ENCODE results near the gene ROBO2.

Gene ROBO2

DNA sequence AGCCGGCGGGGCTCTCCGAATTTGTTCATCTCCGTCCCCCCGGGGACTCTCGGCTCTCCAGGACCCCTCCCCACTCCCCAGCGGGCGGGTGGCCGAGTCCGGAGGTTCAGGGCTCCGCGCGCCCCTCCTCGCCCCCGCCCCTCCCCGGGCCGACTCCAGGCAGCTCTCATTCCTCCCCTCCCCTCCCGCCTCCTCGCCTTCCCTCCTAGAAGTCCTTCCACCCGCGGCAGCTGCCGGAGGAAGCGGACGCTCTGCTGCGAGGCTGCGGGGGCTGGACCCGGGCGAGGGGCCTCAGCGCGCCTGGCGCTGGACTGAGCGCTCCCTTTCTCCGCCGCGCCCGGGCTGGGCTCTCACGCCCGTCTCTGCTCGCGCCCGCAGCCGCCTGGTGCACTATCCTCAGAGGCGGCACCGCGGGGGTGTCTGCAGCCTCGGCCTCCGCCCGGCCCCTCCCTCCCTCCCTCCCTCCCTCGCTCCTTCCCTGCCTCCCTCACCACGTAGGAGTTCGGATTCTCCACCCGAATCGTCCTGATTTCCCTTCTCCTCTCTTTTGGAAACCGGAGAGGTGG lies at the start of gene ROBO2:
TSS of gene ROBO2 (plus strand) at position 494 of the 566 bp plus-strand sequence. CDS start 687 bp downstream, outside the sequence.
- peak within 1 kb of the TSS; percentile 63 for H3K27ac ChIP-seq
- no peak for TF ChIP-seq ZFX (IDR thresholded peaks at IDR 0.05; ENCODE audit: borderline replicate concordance)
- TF ChIP-seq CTCF (IDR thresholded peaks at IDR 0.05), result no peak

DNA sequence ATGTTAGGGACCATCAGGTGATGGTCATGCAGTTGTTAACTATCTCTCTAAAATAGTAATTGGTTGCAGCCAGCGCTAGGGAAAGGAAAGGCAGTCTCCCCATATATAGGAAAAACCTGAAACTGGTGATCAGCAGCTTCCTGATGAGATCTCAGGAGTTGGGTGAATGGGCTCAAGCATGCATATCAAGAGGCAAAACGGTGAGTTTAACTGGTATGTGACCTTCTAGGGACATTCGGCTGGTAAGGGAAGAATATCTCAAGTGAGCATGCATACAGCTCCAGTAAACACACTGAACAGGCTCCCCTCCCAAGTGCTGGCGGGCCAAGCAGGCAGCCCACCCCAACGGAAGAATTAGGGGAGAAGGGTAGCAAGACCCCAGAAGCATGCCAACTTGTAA lies 49.3 kb upstream of the ROBO2 start:
- H3K27ac ChIP-seq, result no peak overlapping the region
- TF ChIP-seq CTCF (IDR thresholded peaks at IDR 0.05) (no peak), ZFX (IDR thresholded peaks at IDR 0.05; ENCODE audit: borderline replicate concordance) (no peak)

DNA sequence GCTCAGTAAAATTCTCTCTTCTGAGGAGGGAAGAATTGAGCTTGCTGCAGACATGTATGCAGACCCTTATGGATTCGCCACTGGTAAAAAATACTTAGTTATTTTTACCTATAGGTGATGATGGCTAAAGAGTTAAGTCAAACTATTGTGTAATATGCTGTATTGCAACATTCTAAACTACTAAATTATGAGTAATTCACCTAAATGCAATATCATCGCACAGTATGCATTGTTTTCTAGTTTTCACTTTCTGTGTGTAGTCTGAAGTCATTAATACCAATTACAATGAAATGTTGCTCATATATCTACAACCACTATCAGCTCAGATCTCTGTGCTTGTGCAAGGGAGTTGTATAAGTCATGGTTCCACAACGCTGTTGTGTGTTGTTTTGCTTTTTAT lies 48.7 kb upstream of the ROBO2 start:
- no peak for TF ChIP-seq CTCF (IDR thresholded peaks at IDR 0.05)
- TF ChIP-seq ZFX (IDR thresholded peaks at IDR 0.05; ENCODE audit: borderline replicate concordance), result no peak
- no peak overlapping the region for H3K27ac ChIP-seq

DNA sequence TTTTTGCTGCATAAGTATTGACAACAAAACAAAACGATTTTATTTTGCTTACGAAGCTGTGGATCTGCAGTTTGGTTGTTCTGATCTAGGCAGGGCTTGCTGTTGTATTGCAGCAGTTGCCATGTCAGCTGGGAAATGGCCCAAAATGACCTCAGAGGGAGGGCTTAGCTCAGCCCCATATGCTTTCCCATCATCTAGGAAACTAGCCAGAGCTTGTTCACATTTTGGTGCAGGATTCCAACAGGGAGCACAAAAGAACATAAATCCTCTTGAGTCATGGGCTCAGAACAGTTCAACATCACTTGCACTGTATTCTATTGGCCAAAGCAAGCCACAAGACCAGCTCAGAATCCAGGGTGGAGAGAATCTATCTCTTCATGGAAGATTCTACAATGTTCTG lies 42.2 kb upstream of the ROBO2 start:
- no peak overlapping the region for H3K27ac ChIP-seq
- TF ChIP-seq CTCF (IDR thresholded peaks at IDR 0.05) (no peak), ZFX (IDR thresholded peaks at IDR 0.05; ENCODE audit: borderline replicate concordance) (no peak)

- H3K27ac ChIP-seq, result no peak overlapping the region
- TF ChIP-seq ZFX (IDR thresholded peaks at IDR 0.05; ENCODE audit: borderline replicate concordance) (no peak), CTCF (IDR thresholded peaks at IDR 0.05) (no peak)
Observed at GRCh38 chr3:76998555-76998954, 41.3 kb upstream of the ROBO2 start.

DNA sequence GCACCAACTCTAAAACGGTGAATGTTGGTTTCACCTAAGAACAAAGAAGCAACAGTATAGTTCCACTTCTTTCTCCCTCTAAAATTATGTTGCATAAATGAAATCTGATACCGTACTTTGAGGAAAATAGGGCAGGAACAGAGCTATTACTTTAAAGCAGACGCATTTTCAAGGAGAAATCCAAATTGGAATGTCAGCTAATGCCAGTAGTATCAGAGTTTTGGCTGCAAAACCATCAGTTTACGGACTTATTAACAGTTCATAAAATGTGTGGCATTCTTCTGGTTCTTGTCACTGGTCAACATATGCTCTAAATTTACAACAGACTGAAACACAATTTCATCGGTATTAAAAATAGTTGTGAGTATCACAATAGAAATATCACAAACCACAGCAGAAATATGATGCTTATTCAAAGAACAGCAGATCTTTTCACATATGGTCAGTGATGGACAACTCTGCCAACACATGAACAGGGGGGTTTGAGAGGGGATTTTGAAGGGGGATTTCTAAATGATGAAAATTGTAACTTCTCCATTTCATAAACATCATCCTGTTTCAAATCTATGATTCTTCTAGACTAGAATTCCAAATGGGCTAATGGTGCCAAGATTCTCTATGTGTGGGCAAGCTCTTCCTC lies 38.7 kb upstream of the ROBO2 start:
- no peak overlapping the region for H3K27ac ChIP-seq
- TF ChIP-seq ZFX (IDR thresholded peaks at IDR 0.05; ENCODE audit: borderline replicate concordance) (no peak), CTCF (IDR thresholded peaks at IDR 0.05) (no peak)

GRCh38 chr3:77014226-77014625 lies 25.7 kb upstream of the ROBO2 start:
- H3K27ac ChIP-seq, result no peak overlapping the region
- TF ChIP-seq CTCF (IDR thresholded peaks at IDR 0.05) (no peak), ZFX (IDR thresholded peaks at IDR 0.05; ENCODE audit: borderline replicate concordance) (no peak)

All from 22Rv1 (cell line).